ENCODE measurements around the gene CCDC59. TPM values are rescaled to one million over a fixed set of nuclear protein-coding genes. Genes with fewer than 3 reads are reported as not detected.

Gene CCDC59
- total RNA-seq, 3 donors from 2014 or later (not counting 1 experiment from before 2014, with no cell fraction given) = 104 to 124 (median 105) TPM

DNA sequence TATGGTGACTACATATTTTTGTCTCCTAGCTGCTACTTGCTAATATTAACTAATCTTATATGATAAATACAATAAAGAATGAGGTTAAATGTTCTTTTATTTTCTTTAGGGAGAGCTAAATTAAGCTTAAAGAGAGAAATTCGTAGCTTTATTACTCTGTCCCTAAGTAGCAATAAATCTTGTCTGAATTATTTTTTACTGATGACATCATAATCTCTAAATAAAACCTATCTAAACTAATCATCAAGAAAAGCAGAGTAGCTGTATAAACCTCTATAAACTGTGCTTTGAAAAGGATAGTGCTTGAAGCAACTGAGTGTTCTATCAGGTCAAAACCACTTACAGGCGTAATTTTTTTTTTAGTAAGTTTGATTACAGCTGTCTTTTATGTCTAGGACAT, 42.6 kb upstream of the CCDC59 start:
- Mint-ChIP-seq H3K9me3 (no peaks in the 10 kb centered on the region), H3K4me3 (no peak overlapping the region), H3K27me3 (ENCODE audit: low read depth in 2 of 2) (no peaks in the 10 kb centered on the region), H3K36me3 (no peaks in the 10 kb centered on the region), H3K4me1 (no peaks in the 10 kb centered on the region), H3K27ac (no peak overlapping the region)
- Histone ChIP-seq H3K9me3 (ENCODE audit: control insufficient read depth, insufficient read depth, low read length) (no peaks in the 10 kb centered on the region), H3K4me3 (ENCODE audit: low read length) (no peak overlapping the region), H3K36me3 (ENCODE audit: control insufficient read depth, insufficient read depth, low read length) (peaks cover 10% of the 10 kb centered on the region), H3K27me3 (ENCODE audit: control insufficient read depth, insufficient read depth, low read length) (no peaks in the 10 kb centered on the region), H3K4me1 (ENCODE audit: control insufficient read depth, insufficient read depth, low read length) (no peaks in the 10 kb centered on the region), H3K27ac (ENCODE audit: low read length) (no peak overlapping the region)
- TF ChIP-seq, protein P1, sequence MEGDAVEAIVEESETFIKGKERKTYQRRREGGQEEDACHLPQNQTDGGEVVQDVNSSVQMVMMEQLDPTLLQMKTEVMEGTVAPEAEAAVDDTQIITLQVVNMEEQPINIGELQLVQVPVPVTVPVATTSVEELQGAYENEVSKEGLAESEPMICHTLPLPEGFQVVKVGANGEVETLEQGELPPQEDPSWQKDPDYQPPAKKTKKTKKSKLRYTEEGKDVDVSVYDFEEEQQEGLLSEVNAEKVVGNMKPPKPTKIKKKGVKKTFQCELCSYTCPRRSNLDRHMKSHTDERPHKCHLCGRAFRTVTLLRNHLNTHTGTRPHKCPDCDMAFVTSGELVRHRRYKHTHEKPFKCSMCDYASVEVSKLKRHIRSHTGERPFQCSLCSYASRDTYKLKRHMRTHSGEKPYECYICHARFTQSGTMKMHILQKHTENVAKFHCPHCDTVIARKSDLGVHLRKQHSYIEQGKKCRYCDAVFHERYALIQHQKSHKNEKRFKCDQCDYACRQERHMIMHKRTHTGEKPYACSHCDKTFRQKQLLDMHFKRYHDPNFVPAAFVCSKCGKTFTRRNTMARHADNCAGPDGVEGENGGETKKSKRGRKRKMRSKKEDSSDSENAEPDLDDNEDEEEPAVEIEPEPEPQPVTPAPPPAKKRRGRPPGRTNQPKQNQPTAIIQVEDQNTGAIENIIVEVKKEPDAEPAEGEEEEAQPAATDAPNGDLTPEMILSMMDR (IDR thresholded peaks at IDR 0.05) = no peak
- intact Hi-C loops (cut with micrococcal nuclease) = no loop called here
- 100% methylated on average over 1 of the region's 2 CpGs for WGBS (ENCODE audit: insufficient coverage)
- no peak for ATAC-seq
- DNase-seq = no peak

DNA sequence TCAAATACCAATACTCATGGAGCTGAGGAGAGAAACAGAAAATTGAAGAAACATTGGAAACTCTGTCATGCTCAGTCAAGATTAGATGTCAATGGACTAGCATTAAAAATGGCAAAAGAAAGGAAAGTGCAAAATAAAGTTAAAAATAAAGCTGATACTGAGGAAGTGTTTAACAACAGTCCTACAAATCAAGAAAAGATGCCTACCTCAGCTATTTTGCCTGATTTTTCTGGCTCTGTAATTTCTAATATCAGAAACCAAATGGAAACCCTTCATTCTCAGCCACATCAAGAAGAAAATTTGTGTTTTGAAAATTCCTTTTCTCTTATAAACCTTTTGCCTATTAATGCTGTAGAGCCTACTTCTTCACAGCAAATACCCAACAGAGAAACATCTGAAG, 40.7 kb upstream of the CCDC59 start:
- TF ChIP-seq, protein P1 (IDR thresholded peaks at IDR 0.05) = no peak
- no peak overlapping the region for H3K4me3 ChIP-seq (ENCODE audit: low read length)
- Mint-ChIP-seq H3K36me3 (peaks cover 8% of the 10 kb centered on the region), H3K4me3 (no peak overlapping the region), H3K4me1 (peaks cover 0 to under 1% of the 10 kb centered on the region in 2 donors), H3K27me3 (ENCODE audit: low read depth in 2 of 2) (no peaks in the 10 kb centered on the region), H3K9me3 (no peaks in the 10 kb centered on the region), H3K27ac (no peak overlapping the region)
- H3K4me1 ChIP-seq (ENCODE audit: control insufficient read depth, insufficient read depth, low read length) = no peaks in the 10 kb centered on the region
- no peaks in the 10 kb centered on the region for H3K9me3 ChIP-seq (ENCODE audit: control insufficient read depth, insufficient read depth, low read length)
- intact Hi-C loops (cut with micrococcal nuclease) = no loop called here
- no peak for ATAC-seq
- H3K27me3 ChIP-seq (ENCODE audit: control insufficient read depth, insufficient read depth, low read length) = no peaks in the 10 kb centered on the region
- no peak for DNase-seq
- H3K27ac ChIP-seq (ENCODE audit: low read length) = no peak overlapping the region
- peaks cover 16% of the 10 kb centered on the region for H3K36me3 ChIP-seq (ENCODE audit: control insufficient read depth, insufficient read depth, low read length)

DNA sequence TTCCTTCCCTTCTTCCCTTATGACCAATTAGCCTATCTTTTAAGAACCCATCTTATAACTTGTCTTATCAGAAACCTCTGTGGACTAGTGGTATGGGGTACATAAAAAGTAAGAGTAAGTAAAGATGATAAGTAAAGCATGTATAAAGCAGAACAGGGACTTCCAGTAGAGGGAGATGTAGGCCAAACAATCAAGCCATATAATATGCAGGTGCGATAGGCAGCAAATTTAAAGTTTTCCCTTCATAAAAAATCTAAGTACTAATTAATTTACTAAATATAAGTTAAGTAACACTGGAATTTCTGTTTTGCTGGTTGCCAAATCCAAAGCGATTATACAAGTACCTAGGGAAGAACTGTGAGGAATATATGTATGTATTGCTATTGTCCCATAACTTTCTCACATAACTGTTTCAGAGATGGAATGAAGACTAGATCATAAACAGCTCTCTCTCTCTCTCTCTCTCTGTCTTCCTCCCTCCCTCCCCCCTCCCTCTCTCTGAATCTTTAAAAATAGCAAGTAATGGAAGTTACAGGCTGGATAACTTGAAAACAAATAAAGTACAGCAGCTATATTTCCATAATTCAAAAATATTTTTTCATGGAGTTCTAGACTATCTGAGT, 25.9 kb upstream of the CCDC59 start:
- Mint-ChIP-seq H3K27ac (no peak overlapping the region), H3K36me3 (no peaks in the 10 kb centered on the region), H3K9me3 (no peaks in the 10 kb centered on the region), H3K4me1 (no peaks in the 10 kb centered on the region), H3K4me3 (no peak overlapping the region), H3K27me3 (ENCODE audit: low read depth in 2 of 2) (no peaks in the 10 kb centered on the region)
- DNase-seq (no peak), ATAC-seq (no peak)
- intact Hi-C loops (cut with micrococcal nuclease) = no loop called here
- Histone ChIP-seq H3K4me3 (ENCODE audit: low read length) (no peak overlapping the region), H3K27me3 (ENCODE audit: control insufficient read depth, insufficient read depth, low read length) (no peaks in the 10 kb centered on the region), H3K9me3 (ENCODE audit: control insufficient read depth, insufficient read depth, low read length) (no peaks in the 10 kb centered on the region), H3K27ac (ENCODE audit: low read length) (no peak overlapping the region), H3K4me1 (ENCODE audit: control insufficient read depth, insufficient read depth, low read length) (no peaks in the 10 kb centered on the region), H3K36me3 (ENCODE audit: control insufficient read depth, insufficient read depth, low read length) (no peaks in the 10 kb centered on the region)
- WGBS (ENCODE audit: insufficient coverage) = no CpG with 5 or more reads among the region's 2 CpGs
- TF ChIP-seq, protein P1 (IDR thresholded peaks at IDR 0.05) = no peak

DNA sequence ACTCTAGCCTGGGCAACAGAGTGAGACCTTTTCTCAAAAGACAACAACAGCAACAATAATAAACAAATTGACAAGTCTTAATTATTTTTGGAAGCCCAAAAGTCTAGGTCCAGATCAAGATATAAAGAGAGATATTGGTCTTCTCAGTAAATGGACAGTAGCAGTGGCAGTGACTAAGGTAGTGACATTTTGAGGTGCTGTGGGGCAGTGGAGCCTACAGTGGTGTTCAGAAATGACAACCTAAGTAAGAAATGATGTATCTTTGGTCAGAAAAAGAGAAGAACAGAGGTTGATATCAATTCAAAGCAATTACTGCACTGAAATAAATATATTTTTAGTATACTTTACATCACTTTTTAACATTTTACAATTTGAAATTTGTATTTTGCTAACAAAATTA, 20.8 kb upstream of the CCDC59 start:
- Mint-ChIP-seq H3K27ac (no peak overlapping the region), H3K36me3 (no peaks in the 10 kb centered on the region)

More for the DNA sequence above, 20.8 kb upstream of the CCDC59 start:
- TF ChIP-seq, protein P1 (IDR thresholded peaks at IDR 0.05) = no peak
- H3K9me3 Mint-ChIP-seq = peaks cover 2 to 7% of the 10 kb centered on the region in 2 donors
- Histone ChIP-seq H3K27me3 (ENCODE audit: control insufficient read depth, insufficient read depth, low read length) (no peaks in the 10 kb centered on the region), H3K36me3 (ENCODE audit: control insufficient read depth, insufficient read depth, low read length) (no peaks in the 10 kb centered on the region), H3K27ac (ENCODE audit: low read length) (no peak overlapping the region), H3K4me3 (ENCODE audit: low read length) (no peak overlapping the region), H3K4me1 (ENCODE audit: control insufficient read depth, insufficient read depth, low read length) (no peaks in the 10 kb centered on the region), H3K9me3 (ENCODE audit: control insufficient read depth, insufficient read depth, low read length) (peaks cover 8% of the 10 kb centered on the region)
- H3K4me3 Mint-ChIP-seq = no peak overlapping the region
- H3K27me3 Mint-ChIP-seq (ENCODE audit: low read depth in 2 of 2) = no peaks in the 10 kb centered on the region
- ATAC-seq (no peak), DNase-seq (no peak)
- no peaks in the 10 kb centered on the region for H3K4me1 Mint-ChIP-seq
- intact Hi-C loops (cut with micrococcal nuclease) = no loop called here
